GM12892 (cell line): Measurements from ENCODE around the gene SPDEF.

ENCODE experiments used
- DNase-seq: peaks from one replicate; pipeline ENCODE4 v3.0.0; 2011; ENCODE audit not compliant: insufficient read length
- FAIRE-seq: peaks from 2 replicates; lab custom pipeline; 2011; peaks lifted over from hg19 to GRCh38; lab: Jason Lieb, UNC
- POLR2A ChIP-seq: IDR thresholded peaks from 2 replicates; pipeline ENCODE4 v1.6.1; 2011; ENCODE audit warnings: low read depth, low read length, control low read depth
- POLR2AphosphoS5 ChIP-seq: IDR thresholded peaks from 2 replicates; pipeline ENCODE4 v1.6.1; 2011; ENCODE audit warnings: low read depth, low read length, control low read depth
- TAF1 ChIP-seq: IDR thresholded peaks from 2 replicates; pipeline ENCODE4 v1.6.1; 2011; ENCODE audit warnings: low read depth, mild to moderate bottlenecking, control low read depth, low read length, borderline replicate concordance

SPDEF gene

DNA sequence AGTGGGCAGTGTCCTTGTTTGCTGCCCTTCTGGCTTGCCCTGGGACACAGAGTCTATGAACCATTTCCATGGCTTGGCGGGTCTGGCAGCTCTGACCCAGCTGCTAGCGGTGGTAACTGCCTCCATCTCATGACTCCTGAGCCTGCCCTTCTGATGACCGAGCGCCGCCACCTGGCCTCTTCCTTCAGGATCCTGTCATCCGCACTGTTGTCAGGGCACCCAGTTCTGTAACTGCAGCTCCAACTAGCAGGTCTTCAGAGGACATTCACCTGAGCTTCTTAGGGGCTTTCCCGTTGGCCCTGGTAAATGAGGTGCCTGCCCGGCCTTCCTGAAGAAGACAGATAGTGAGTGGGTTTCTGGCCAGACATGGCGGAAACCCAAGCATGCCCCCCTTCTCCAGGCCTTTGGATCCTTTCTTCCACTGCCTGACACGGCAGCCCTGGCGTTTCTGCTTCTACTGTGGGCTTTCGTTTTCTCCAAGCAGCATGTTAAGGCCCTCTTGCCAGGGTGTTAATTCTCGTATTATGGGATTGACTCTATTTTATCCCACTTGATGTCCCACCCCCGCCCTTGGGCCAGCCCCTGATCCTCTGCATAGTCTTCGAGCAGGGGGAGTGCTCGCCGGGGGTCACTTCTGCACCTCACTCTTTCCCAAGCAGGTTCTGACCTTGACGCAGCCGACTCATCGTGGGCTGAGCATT, 65.6 kb downstream of the SPDEF start:
- FAIRE-seq (no peak), DNase-seq (no peak)
- TF ChIP-seq TAF1 = no peak
- no peak for TF ChIP-seq POLR2AphosphoS5
- TF ChIP-seq POLR2A = no peak

GRCh38 chr6:34489207-34489805, 66.8 kb downstream of the SPDEF start:
- FAIRE-seq (no peak), DNase-seq (no peak)
- TF ChIP-seq POLR2A (no peak), POLR2AphosphoS5 (no peak), TAF1 (no peak)
